GM12864 (cell line): Measurements from ENCODE around the gene MAST4.
"Not testable (repeated sequence)": the region's sequence is repeated elsewhere in the genome, so short reads cannot be mapped to it uniquely, and the experiment has no call there.

ENCODE experiments used
- DNase-seq: peaks from one replicate; pipeline ENCODE4 v3.0.0-alpha.2; 2011; ENCODE audit warnings: low read depth
- H3K4me3 ChIP-seq: 2 replicates; pipeline ENCODE4 v1.5.1; 2011; ENCODE audit warnings: mild to moderate bottlenecking, low read depth, low read length, control low read depth
- TF ChIP-seq, protein P1 (sequence below): IDR thresholded peaks from 2 replicates; pipeline ENCODE4 v1.5.1; 2011; ENCODE audit warnings: low read depth, mild to moderate bottlenecking, moderate library complexity, low read length, control low read depth, inconsistent platforms; ENCODE audit errors: missing control alignments

MAST4 gene

DNA sequence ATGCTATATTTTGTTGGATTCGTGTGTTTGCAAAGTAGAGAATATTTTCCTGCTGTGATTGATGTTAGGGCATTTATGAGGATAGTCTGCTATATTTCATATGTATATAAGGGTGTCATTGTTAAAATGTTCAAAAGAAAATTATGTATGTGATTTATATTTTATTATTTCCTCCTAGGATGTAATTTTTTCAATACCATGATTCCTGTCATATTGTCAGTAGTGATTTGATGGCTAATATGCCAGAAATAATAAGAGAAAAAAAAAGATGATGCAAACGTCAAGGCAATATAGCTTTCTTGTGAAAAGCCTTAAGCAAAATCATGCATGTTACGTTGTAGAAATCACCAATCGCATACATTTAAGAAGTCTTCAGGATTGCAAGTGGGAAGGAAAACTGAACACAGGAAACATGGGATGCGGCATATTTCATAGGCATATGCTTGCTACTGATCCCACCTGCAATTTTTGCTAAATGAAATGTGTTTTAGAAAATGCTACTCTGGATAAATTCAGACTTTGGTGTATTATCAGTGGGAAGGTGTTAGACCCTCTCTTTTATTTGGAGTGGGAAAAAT lies 224.5 kb downstream of the MAST4 start:
- TF ChIP-seq, protein P1, sequence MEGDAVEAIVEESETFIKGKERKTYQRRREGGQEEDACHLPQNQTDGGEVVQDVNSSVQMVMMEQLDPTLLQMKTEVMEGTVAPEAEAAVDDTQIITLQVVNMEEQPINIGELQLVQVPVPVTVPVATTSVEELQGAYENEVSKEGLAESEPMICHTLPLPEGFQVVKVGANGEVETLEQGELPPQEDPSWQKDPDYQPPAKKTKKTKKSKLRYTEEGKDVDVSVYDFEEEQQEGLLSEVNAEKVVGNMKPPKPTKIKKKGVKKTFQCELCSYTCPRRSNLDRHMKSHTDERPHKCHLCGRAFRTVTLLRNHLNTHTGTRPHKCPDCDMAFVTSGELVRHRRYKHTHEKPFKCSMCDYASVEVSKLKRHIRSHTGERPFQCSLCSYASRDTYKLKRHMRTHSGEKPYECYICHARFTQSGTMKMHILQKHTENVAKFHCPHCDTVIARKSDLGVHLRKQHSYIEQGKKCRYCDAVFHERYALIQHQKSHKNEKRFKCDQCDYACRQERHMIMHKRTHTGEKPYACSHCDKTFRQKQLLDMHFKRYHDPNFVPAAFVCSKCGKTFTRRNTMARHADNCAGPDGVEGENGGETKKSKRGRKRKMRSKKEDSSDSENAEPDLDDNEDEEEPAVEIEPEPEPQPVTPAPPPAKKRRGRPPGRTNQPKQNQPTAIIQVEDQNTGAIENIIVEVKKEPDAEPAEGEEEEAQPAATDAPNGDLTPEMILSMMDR: no peak
- no peak overlapping the region for H3K4me3 ChIP-seq
- no peak for DNase-seq

DNA sequence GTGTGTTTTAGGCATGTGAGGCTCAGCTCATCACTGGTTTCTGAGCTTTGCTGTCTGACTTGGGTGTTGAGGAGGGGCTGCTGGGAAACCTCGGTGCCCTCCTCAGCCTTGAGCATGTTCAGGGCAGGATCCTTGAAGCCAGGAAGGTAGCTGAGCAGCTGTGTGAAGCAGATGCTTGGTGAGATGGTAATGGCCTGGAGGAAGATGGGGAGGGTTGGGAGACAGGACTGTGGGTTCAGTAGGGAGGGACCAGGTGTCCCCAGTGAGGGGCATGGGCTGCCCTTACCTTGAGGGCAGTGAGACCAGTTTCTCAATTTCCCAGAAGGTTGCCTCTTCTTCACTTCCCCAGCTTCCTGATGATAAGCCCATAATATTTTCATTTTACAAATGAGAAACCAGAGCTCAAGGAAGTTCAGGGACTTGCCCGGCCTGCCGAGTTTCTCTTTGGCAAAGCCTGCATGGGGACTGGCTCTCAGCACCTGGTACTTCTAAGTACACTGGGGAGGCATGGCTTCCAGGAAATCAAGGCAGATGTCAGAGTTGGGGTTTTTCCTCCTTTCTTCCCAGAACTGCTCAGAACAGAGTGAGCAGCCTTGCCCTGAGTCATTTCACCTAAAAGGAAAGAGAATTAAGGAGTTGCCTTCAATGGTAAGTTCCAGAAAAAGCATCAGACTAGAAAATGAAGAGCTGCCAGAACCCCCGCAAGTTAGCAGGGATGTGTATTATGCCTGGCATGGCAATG lies 225.7 kb downstream of the MAST4 start:
- DNase-seq: no peak
- no peak overlapping the region for H3K4me3 ChIP-seq
- TF ChIP-seq, protein P1: no peak

DNA sequence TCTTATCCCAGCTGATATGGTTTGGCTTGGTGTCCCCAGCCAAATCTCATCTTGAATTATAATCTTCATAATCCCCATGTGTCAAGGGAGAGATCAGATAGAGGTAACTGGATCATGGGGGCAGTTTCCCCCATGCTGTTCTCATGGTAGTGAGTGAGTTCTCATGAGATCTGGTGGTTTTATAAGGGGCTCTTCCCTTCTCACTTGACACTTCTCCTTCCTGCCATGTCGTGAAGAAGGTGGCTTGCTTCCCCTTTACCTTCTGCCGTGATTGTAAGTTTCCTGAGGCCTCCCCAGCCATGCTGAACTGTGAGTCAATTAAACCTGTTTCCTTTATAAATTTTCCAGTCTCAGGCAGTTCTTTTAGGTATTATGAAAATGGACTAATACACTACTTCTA lies 226.7 kb downstream of the MAST4 start:
- H3K4me3 ChIP-seq, DNase-seq: not testable (repeated sequence)

DNA sequence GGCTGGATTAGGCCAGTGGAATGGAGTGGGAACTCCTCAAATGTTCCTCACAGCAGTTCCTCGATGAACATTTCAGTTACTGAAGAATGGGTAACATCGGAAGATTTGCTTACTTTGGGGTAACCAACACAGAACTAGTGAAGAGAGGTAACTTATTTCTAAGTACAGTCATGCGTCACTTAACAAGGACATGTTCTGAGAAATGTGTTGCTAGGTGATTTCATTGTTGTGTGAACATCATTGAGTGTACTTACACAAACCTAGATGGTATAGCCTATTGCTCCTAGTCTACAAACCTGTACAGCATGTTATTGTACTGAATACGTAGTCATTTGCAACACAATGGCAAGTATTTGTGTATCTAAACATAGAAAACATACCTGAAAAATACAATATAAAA lies 228.3 kb downstream of the MAST4 start:
- no peak for DNase-seq
- H3K4me3 ChIP-seq: no peak overlapping the region
- TF ChIP-seq, protein P1: no peak

- TF ChIP-seq, protein P1: no peak
- DNase-seq: no peak
- no peak overlapping the region for H3K4me3 ChIP-seq
Measured at GRCh38 chr5:66826263-66826662, 230.1 kb downstream of the MAST4 start.

GRCh38 chr5:66826696-66827095 lies 230.5 kb downstream of the MAST4 start:
- no peak for DNase-seq
- TF ChIP-seq, protein P1: no peak
- H3K4me3 ChIP-seq: no peak overlapping the region

DNA sequence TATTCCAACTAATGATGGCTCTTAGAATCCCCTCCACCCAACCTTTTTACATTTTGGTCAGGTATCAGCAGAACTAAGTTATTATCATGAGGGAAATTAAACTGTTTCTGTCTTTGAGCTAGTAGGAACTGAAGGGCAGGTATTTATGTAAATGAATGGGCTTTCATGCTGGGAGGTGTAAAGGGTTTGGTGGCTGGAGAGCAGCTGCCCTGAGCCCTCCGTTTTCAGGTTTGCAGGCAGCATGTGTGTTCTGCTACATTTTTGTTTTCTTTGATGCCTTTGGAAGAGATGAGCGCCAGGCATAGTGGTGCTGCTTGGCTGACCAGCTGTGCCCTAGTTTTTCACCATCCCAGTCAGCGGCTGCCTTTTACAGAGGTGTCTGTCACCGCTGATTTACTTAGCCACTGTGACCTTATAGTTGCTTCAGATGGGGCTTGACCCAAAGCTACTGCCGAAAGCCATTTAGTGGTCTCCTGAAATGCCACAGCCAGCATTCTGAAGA lies 231.9 kb downstream of the MAST4 start:
- no peak overlapping the region for H3K4me3 ChIP-seq
- TF ChIP-seq, protein P1: no peak
- DNase-seq: no peak
